Stimulated activated CD4-positive, alpha-beta T cell treated with anti-CD3 and anti-CD28 coated beads, Interleukin-4, amount 100 ng/mL, for 24 hours (primary cell): Measurements from ENCODE around the gene NAV2.

Experiments
- DNase-seq: peaks from one replicate; pipeline ENCODE4 v3.0.0-alpha.2; 2020

The NAV2 gene

DNA sequence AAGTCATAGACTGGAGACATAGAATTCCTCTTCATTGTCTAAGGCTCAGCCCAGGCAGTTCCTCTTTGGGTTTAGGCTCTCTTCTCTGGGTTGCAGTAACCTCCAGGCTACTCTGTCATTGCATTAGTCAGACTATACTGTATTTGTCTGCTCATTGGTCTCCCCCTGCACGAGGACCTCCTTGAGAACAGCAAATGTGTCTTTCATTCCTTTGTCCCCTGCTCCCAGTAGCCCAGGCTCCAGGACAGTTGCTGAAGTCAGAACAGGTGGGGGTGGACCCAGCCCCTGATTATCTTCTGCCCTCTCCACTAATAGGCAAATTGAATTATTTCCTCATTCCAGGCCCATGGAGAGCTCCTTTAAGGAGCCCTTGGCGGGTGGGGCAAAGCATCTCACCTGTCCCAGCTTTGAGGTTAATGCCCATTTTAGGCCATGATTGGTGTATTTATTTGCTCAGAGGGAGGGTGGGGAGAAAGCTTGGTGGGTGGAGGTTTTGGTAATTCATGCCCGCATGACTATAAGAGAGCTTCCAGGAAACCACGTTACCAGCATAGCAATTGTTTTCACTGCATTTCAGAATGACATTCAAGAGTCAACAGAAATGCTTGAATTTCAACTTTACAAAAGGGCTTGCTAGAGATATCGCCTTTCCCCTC, 40.9 kb downstream of the NAV2 start:
- no peak for DNase-seq

DNA sequence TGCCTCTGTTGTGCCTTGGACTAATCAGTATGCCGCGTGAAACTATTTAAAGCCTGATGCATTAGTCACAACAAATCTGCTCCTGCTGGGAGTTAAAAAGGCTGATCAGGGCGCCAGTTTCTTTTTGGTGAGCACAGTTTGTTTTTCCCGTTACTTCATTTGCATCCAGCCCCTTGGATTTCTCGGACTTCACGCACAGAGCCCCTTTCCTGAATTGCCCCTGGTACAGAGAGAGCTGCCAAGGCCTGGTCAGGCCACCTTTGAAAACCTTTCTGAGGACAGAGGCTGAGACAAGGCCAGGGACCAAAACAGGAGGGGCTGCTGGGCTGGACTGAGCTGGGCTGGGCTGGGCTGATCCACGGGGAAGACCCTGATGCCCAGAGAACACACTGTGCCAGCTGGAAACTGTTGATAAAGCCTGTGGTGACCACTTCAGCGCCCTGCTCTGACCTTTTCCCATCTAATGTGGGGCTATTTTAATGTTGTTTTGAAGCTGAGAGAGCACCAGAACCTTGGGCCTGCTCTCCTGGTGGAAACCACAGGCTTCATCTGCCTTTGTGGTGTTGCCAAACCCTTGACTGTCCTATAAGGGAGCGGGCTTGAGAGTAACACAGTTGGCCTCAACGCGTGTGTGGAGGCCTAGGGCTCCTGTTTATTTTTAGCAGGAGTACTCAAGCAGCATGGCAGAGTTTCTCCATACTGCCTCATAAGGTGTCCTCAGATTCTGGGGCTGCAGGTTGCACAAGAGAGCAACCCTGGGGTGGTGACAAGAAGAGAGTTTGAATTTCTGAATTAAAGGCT, 44.2 kb downstream of the NAV2 start:
- no peak for DNase-seq

DNA sequence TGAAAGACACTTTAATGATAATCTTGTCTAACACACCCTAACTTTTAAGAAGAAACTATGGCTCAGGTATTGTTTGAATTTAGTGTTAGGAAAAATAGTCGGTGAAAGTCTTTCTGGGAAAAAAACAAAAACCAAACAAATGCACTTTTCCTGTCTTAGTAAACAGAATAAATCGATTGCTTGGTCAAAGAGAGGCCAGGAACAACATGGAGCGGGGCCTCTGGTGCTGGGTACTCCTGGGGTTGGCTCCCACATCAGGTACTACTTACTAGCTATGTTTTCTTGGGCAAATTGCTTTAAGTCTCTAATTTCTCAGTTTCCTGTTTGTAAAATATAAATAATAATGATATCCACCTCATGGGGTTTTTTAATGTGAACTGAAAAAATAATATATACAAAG, 46.8 kb downstream of the NAV2 start:
- DNase-seq: no peak

DNA sequence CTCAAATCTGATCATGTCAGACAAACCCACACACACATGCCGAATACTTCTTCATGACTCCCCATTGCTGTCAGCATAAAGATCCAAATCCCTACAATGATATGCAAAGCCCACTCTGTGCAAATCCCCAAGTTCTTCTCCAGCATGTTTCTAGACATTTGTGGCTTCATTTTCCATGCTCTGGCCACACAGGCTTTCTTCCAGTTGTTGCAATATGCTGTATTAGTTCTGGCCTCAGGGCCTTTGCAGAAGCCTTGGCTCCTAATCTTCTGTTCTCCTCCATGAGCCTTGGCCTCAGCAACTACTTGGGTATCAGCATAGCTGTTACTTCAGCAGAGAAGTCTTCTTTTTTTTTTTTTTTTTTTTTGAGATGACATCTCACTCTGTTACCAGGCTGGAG, 49.6 kb downstream of the NAV2 start:
- no peak for DNase-seq

DNA sequence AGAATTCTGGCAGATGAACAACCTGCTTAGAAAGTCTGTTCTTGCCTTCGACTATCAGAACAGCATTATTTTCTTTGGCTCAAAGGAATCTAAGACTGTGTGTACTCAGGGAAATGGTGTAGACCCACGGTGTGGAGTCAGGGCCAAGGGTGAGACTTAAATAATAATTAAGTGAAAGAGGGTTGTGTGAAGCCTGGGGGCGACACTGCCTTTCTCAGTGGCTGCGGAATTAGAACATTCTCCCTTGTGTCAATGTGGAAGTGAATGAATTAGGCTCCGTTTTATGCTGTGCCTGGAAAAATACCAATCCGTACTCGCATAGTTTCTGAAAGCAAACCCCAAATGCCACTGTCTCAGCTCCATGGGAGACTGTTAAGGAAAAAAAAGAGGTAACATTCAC, 50.7 kb downstream of the NAV2 start:
- DNase-seq: no peak

DNA sequence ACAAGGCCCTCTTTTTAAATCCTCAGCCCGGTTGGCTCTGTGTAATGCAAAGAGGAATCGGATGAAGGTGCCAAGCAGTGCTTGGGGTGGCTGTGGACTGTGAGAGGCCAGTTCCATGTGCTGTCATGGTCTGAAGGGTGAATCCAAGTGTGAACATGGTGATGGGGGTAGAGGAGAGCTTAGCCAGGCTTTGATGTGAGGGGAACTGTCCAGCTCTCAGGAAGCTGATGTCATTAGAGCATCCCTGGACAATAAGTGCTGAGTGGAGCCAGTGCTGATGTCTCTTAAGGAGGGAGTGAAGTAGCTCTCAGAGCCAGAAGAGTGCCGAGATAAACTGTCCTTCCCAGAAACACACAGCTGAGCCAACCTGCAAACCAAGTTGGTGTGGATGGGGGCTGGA, 53.6 kb downstream of the NAV2 start:
- DNase-seq: no peak

DNA sequence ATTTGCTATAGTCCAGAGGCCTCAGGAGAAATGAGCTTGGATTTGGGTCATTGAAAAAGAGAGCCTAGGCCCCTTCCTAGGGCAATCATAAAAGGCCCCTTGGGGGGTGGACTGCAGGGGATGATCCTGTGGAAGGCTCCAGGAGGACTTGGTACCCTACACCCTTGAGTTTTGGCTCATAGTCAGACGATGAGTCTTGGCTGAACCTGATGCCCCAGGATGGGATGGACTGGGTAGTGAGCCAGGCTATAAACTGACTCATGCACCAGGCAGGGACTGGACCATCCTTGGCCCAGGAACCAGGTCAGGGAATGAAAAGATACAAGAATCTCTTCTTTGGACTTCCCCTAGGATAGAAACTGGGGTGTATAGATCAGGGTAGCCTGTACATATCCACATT, 54.2 kb downstream of the NAV2 start:
- no peak for DNase-seq

DNA sequence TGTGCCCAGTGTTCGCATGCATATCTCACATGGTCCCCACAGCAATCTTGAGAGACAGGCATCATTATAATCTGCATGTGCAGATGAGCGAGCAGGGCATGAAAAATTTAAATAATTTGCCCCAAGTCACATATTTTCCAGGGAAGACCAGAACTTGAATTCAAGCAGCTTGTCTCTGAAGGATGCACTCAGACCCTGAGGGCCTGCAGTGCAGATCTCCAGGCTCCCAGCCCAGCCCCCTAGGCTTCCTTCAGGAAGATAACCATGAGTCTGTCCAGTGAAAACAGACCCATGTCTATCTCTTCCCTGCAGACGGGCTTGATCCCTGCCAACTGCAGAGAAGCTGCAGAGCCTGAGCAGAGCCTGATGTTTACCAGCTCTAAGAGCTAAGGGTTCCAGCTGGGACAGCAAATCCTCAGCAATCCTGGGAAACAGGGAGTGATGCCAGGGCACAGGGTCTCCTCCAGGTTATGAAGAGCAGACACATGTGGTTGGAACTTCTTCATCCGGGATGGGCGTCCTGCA, 55.1 kb downstream of the NAV2 start:
- DNase-seq: no peak

DNA sequence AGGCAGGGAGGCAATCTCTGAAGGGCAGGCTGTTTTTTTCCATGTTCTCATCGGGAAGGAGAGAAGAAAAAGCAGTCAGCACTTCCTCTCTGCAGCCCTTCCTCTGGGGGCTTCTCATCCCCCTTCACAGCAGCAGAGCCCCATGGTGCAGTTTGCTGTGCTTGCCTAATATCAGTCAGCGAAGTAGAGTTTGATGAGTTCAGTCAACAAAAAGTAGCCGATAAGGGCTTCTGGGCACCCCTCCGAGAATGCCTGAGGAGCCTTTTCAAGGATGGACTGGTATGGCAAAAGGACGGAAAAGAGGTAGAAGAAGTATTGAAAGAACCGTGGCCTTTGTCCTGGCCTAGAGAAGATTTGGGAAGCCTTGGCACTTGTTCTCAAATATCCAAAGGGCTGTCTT, 55.6 kb downstream of the NAV2 start:
- no peak for DNase-seq

DNA sequence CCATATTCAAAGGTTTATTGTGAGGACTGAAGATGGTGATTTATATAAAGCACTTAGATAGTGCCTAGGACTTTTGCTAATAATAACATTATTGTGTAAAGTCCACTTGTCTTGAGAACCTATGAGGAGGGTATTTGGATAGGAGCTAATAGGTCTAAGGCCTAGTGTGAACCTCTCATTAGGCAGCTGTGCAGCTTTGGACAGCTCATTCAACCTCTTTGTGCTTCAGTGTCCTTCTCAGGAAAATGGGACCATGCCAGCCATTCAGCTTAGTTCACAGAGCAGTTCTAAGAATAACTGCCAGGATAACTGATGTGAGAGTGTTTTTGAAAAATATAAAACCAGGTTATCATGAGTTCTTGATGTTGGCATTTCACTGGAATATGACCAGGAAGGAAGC, 56.2 kb downstream of the NAV2 start:
- DNase-seq: no peak

DNA sequence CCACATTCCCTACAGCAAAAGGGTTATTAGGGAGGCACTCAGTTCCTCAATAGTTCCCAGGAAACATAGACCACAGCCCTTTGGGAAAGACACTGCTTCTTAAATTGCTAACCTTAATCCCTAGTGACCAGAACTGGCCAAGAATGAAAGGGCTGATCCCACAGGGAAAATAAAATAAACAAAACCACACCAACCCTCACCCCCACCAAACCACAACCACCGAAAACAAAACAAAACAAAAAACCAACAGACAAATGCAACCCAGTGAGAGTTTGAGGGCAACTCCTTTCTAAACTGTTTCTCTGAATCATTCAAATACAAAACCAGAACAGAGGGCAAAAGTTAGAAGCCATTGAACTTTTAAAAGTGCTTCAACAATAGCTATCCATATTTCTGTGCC, 57.2 kb downstream of the NAV2 start:
- no peak for DNase-seq

DNA sequence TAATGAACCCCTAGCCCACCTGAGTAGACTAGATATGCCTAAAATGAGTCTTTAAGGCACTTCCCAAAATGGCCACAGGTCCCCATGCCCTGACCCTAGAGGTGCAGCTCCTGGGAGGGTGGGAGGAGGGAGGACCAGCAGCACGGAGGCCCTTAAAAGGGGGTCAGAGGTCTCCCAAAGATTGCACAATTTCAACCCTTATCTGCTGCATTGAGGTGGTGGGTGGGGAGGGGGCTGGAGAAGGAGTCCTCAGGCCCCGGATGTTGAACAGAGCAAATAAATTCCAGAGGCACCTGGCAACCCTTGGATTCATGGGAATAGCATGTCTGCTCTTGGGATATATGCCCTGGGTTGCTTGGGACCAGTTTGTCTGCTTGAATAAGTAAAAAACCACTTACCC, 57.6 kb downstream of the NAV2 start:
- DNase-seq: no peak

DNA sequence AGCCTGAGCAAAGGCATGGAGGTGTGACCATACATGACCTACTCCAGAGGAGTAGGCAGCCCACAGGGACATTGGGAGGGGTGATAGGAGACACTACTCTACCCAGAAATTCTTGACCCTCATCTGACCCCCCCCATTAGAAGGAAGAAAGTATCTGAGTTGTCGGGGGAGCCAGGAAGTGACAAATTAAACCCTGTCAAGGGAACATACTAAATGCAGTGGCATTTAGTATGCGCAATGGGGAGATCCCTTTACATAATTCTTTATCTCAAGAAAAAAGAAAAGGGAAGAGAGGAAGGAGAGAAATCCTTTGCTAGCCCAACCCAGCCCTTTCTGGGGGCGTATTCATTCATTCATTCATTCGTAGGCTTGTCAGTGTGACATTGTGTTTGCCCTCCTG, 58.8 kb downstream of the NAV2 start:
- no peak for DNase-seq

DNA sequence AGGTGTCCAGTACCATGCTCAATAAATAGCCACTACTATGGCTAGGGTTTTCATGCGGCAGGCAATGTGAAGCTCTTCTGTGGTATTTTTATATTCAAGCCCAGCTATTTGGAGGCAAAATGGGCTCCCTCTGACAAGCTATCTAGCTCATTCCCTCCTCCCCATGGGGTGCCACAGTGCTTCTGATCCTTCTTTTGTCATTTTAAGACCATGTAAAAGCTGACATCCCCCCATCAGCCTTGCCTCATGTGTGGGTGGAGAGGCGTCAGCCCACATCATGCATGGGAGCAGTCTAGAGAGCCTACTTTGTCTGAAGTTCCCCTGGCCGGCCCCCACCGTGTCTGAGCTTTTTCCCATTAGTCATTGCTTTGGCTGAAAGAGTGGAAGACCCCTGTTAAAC, 59.8 kb downstream of the NAV2 start:
- DNase-seq: no peak

DNA sequence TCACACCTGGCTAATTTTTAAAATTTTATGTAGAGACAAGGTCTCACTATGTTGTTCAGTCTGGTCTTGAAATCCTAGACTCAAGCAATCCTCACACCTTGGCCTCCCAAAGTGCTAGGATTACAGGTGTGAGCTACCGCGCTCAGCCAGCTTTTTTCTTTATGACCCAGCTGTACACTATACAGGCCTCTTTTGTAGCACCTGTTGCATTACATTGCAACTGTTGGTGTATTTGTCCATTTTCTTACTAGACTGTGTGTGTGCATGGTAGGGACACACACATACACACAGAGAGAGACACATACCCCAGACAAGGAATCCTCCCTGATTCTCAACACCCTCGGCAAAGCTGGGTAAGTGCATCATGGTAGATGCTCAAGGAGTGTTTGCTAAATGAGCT, 61.7 kb downstream of the NAV2 start:
- DNase-seq: no peak

DNA sequence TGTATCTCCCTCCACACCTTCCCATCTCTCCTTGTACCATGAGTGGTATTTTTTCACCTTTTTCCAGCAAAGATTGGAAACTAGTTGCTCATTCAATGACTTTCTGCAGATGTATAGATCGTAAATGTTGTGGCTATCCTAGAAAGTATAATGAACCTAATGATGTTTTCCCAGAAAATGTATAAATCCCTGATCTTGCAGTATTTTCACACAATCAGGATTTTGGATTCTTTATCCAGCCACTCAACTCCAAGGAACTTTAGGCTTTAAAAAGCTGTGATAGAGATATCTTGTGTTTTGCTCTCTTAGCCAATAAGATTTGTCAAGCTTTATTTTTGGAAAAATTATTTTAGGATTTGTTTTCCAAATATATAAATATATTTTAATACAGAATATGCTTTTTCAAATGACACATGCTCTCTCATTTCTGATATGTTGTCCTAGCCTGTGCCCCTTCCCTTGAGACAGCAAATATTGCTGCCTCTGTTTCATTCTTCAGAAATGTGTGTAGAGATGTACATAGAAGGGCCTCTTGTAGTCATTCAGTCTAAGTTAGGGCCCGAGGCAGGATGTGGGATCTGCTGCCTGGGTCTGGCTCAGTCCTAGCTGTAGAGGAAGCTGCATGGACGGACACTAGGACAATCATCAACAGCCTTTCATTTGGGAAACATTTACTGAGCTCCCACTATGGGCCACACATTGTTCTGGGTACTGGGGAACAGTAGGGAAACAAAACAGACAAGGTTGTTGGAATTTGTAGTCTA, 62.4 kb downstream of the NAV2 start:
- DNase-seq: no peak

DNA sequence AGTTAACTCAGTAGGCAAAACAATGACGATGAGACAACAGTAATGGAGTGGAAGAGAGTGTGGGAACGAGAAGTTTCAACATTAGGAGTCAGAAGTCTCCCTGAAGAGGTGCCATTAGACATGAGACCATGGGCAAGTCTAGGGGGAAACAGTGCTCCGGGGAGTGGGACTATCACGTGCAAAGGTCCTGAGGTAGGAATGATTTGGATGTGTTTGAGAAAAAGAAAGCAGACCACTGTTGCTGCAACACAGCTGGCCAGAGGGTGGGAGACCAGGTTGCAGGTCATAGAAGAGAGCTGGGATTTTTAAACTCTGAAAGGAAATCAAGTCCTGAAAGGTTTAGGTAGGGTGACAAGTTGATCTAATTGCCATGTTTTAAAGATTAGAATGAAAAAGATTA, 63.0 kb downstream of the NAV2 start:
- no peak for DNase-seq

DNA sequence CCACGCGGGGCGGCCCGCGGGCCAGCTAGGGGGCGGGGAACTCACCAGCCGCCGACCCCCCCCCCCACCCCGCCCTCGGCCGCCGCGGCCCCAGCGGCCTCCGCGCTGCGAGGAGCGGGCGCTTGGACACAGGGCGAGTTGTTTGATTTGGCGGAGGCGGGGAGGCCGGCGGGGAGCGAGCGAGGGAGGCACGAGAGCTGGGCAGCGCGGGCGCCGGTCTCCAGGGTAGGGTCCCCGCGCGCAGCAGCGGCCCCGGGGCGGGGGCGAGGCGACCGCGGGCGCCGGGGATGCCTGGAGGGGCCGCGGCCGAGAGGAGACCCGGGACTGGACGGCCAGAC, 64.4 kb downstream of the NAV2 start:
- DNase-seq: no peak

DNA sequence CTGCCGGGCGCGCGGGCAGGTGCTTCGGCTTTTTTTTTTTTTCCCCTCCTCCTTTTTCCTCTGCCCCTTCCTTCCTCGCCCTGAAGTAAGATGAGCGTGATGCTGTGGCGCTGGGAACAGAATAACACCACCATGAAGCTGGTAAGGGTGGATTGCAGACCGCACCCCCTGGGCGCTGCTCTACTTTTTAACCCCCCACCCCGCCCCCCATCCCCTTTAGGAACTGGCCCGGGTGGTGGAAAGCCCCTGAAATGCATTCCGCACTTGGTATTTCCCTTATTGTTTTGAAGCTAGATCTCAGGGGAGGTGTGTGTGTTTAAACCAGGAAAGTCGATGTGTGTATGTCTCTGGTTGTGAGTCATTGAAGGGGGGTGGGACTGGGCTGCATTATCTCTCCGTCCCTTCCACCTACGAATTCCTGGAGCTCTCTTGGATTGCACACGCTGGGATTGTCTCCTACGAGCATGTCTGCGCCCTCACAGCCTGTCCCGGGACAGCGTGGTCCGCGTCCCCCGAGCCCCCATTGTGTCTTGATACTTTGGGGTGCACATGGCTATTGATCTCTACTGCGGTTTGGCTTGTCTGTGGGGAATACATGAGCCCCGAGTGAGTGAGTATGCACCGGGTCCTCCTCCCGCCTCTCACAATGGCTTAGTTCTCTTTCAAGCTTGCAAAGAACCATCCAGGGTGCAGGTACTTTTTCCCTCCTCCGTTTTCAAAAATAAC, 64.9 kb downstream of the NAV2 start:
- DNase-seq: no peak

DNA sequence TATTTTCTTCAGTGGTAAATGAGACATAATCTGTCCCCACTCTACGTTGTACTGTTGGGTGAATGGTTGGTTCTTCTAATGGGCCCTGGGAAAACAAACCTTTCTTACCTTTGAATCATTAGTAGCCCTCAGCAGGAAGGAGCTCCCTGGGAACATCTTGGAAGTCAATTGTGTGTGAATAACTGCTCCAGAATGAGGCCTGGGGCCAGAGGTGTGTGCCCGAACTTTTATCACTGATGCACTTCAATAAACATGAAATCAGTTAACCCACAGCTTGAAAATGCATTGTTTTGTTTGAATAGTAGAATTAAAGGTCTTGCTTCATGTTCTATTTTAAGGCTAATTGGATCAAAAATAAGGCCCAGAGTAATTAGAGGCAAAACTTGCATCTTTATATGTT, 67.1 kb downstream of the NAV2 start:
- no peak for DNase-seq

DNA sequence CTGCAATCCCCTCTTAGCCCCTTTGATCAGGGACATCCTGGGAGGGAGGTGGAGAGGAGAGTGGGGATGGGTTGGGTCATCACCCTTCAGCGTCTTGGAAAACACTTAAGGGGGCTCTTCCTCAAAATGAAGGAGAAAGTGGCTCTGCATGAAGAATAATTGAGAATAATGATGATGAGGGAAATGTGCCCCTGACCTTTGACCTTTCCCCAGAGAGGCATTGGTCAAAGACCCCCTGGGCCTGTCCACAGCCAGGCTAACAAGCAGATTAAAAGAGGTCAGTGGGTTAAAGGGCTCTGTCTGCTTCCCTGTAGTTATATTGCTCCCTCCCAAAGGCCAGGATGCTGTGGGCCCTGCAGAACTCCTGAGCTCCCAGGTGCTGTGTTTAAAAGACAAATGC, 68.7 kb downstream of the NAV2 start:
- DNase-seq: no peak

DNA sequence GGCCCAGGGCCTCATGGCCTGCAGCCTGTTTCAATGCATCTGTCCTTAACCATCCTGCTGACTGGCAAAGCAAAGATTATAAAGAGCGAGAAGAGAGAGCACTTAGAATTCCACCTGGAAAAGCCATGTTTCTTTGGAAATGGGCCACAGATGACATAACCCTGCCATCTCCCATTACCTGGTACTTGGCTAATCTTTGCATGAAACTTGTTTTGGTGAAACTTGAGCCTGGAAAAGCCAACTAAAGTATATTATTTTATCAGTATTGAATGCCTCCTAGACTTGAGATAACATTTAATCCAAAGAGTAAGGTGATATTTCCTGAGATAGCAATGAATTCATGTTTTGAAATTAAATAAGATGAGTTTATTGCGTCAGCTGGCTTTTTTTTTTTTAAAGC, 72.6 kb downstream of the NAV2 start:
- no peak for DNase-seq

DNA sequence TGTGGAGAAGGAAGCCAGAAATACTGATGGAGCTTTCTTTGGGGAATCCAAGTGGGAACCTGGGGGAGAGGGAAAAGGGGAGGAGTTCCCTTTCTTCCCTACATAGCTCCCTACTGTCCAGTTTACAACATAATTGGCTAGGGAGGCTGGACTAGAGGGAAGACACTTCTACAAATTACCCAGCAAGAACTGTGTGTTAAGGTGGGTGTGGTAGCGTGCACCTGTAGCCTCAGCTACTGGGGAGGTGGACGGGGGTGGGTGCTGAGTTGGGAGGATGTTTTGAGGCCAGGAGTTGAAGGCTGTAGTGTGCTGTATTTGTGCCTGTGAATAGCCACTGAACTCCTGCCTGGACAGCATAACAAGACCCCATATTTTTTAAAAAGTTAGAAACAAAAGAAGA, 74.0 kb downstream of the NAV2 start:
- no peak for DNase-seq
